Spleen (tissue), 7 donors: ENCODE data around the gene MYOF.

ENCODE experiments used
- CTCF ChIP-seq, 11 experiments: fragments of 200-600 bp in 7 of 11; fragments of 450-650 bp in 4 of 11; sonication (generic) in 4 of 11; IDR thresholded peaks in 8 of 11; conservative IDR thresholded peaks in 3 of 11; 1 replicate in 7 of 11; 2 replicates in 4 of 11; pipeline versions ENCODE4 v1.4.0 to v1.8.0; 2016 to 2021; ENCODE audit warnings: antibody characterized with exemption in 11 of 11, inconsistent platforms in 4 of 11, mild to moderate bottlenecking in 1 of 11
- POLR2A ChIP-seq, 3 donors: fragments of 450-650 bp; IDR thresholded peaks; one replicate each; pipeline ENCODE4 v1.5.1; 2017; ENCODE audit warnings: antibody characterized with exemption in 3 of 3, mild to moderate bottlenecking in 1 of 3
- donor health status: DM: no; HTN: no; CAD: no; lungs with moderate emphysema.
- donor health status: DM: no; HTN: no; CAD: no.
- donor health status: DM: no; HTN: no; CAD: no.

DNA sequence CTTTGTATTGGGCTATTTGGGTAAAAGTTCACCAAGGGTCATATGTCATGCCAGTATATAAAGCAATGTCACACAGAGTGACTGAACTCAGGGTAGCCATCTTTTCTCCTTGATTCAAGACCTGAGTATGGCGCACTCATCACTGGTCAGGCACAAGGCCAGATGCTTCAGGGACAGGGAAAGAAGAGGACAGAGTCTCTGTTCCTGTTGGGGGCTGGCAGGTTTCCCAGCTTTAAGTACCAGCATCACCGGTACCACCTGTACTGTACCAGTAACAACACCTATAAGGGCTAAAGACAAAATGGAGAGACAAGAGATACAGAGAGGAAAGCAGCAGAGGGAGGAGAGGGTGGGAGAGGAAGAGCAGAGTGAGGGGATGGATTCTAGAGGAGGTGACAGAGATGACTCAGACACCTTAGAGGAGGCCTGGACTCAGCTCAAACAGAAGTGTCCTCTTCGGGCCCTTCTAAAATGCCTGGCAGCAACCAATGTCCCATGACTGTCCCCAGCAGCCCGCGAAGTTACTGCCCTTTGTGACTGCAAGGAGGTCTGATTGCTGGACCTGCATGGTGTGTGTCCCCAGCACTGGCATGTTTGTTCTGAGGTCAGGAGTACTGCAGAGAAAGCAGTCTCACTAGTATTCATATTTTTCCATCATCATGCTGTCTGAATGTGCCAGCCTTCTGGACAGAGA is 191.3 kb downstream of the MYOF start:
- TF ChIP-seq CTCF (IDR thresholded peaks at IDR 0.05 in 8 of 11, conservative IDR thresholded peaks at IDR 0.05 in 3 of 11) (no peak), POLR2A (IDR thresholded peaks at IDR 0.05) (no peak)
